NT2/D1 (cell line): Measurements from ENCODE around the gene SARS1.

Source experiments
- SUZ12 ChIP-seq: IDR thresholded peaks from 2 replicates; pipeline ENCODE4 v1.6.1; 2011; ENCODE audit not compliant: insufficient read length, insufficient read depth; ENCODE audit errors: extremely low read depth
- YY1 ChIP-seq: IDR thresholded peaks from 2 replicates; pipeline ENCODE4 v1.6.1; 2011; ENCODE audit not compliant: insufficient read length, insufficient read depth
- ZNF274 ChIP-seq: IDR thresholded peaks from 2 replicates; pipeline ENCODE4 v1.6.1; 2011; ENCODE audit warnings: mild to moderate bottlenecking, low read depth, low read length

DNA sequence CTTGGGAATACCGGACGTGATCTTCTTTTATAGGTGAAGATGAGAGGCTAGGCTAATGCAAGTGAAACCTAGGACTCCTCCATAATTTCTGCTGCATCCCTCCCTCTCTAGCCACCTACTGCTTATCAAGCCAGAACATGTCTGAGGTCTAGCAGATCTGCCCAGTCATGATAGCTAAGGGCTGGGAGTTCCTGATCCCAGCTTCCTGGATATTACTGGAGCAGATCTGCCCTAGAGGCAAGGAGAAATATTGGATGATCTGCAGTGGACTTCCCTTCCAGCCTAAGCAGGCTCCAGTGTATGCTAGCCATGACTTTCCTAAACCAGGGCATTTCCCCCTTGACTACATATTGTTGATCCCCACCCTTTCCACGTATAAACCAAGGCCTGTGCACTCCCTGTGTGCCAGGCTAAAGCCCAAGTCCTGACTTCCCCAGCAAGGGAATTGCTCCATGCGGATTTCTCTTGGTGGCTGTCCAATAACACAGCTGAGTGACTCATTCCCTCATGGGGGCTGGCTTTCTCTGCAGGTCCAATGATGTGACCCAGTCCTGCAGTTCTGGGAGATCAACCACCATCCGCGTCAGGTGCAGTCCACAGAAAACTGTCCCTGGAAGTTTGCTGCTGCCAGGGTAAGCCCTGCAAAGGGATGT is 15.5 kb upstream of the SARS1 start:
- no peak for TF ChIP-seq YY1
- no peak for TF ChIP-seq SUZ12
- TF ChIP-seq ZNF274, result no peak
